ENCODE results near the gene GOSR2.

DNA sequence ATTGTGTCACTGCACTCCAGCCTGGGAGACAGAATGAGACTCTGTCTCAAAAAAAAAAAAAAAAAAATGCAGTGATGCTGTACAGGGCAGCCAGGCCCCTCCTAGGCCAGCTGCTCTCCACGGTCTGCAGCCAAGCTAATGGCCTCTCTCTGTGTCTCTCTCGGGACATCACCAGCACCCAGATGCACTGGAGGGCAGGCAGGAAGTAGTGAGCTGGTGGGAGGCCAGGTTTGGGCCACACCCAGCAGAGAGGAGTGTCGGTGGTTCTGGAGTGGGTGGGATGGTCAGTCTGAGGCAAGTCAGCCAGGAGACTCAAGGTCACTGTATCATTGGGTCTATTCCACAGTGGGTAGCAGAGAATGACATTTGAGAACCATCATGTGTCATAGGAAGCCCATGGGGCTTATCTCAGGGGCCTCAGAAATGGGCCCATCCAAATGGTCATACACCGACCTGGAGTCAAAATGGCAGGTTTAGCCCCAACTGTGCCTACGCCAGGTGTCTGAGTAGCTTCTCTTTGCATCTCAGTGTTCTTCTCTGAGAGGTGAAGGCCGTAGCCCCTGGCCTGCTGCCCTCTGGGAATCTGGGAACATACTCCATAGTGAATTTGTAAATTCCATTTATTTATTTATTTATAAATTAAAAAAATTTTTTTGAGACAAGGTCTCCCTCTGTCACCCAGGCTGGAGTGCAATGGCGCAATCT is 48.9 kb upstream of the GOSR2 start:
- TF ChIP-seq, protein P1, sequence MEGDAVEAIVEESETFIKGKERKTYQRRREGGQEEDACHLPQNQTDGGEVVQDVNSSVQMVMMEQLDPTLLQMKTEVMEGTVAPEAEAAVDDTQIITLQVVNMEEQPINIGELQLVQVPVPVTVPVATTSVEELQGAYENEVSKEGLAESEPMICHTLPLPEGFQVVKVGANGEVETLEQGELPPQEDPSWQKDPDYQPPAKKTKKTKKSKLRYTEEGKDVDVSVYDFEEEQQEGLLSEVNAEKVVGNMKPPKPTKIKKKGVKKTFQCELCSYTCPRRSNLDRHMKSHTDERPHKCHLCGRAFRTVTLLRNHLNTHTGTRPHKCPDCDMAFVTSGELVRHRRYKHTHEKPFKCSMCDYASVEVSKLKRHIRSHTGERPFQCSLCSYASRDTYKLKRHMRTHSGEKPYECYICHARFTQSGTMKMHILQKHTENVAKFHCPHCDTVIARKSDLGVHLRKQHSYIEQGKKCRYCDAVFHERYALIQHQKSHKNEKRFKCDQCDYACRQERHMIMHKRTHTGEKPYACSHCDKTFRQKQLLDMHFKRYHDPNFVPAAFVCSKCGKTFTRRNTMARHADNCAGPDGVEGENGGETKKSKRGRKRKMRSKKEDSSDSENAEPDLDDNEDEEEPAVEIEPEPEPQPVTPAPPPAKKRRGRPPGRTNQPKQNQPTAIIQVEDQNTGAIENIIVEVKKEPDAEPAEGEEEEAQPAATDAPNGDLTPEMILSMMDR (IDR thresholded peaks at IDR 0.05), result no peak
- TF ChIP-seq POLR2A (IDR thresholded peaks at IDR 0.05; ENCODE audit: low read depth) (no peak), POLR2AphosphoS5 (IDR thresholded peaks at IDR 0.05) (no peak), EP300 (IDR thresholded peaks at IDR 0.05) (no peak)
